ENCODE results near the gene MRPL55. TPM values are rescaled to one million over a fixed set of nuclear protein-coding genes. Genes with fewer than 3 reads are reported as not detected.

MRPL55 gene
- total RNA-seq, 1 donor, result 32.5 TPM

DNA sequence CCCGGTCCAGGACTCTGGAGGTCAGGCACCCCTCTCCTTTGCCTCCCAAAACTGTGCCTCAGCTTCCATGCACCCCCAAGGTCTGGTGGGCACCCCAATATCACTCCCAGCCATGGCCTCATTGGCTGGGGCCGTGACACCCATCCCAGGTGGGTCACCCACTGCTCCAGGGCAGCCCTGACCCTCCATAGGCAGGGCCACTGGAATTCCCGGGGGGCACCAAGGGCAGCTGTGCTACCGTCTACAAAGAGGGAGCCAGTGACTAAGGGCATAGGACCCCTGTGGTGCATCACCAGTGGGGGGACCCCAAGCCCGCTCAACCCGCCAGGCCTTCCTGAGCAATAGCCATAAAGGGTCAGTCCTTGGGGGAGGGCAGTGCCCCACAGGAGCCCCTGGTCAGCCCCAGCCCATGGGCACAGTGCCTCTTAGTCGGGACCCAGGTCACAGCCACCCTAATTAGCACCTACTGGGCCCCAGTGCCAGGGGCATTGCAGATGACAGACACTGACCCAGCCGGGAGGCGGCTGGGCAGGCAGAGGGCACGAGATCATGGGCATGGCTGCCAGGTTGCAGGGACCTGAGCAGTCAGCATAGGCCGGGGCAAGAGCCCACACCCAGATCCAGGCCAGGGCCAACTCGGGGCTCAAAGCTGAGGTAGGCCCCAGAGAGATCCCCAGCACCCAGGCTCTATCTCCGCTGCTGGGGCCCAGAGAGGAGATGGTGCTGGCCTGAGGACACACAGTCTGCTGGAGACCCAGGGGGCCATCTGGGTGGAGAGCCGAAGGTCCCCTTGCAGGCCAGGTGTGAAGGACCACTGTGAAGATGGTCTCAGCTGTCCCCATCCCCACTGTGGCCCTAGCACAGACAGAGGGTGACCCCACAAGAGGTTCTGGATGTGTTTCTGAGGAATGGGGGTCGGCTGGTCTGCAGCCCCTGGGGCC, 45.6 kb downstream of the MRPL55 start:
- DNase-seq (ENCODE audit: low read depth), result no peak
- no peak overlapping the region for H3K4me3 ChIP-seq (ENCODE audit: low read depth, low read length)
- TF ChIP-seq, protein P1, sequence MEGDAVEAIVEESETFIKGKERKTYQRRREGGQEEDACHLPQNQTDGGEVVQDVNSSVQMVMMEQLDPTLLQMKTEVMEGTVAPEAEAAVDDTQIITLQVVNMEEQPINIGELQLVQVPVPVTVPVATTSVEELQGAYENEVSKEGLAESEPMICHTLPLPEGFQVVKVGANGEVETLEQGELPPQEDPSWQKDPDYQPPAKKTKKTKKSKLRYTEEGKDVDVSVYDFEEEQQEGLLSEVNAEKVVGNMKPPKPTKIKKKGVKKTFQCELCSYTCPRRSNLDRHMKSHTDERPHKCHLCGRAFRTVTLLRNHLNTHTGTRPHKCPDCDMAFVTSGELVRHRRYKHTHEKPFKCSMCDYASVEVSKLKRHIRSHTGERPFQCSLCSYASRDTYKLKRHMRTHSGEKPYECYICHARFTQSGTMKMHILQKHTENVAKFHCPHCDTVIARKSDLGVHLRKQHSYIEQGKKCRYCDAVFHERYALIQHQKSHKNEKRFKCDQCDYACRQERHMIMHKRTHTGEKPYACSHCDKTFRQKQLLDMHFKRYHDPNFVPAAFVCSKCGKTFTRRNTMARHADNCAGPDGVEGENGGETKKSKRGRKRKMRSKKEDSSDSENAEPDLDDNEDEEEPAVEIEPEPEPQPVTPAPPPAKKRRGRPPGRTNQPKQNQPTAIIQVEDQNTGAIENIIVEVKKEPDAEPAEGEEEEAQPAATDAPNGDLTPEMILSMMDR (IDR thresholded peaks at IDR 0.05; ENCODE audit: insufficient read depth, low read length), result no peak

GRCh38 chr1:228062812-228063211, 46.3 kb downstream of the MRPL55 start:
- TF ChIP-seq, protein P1 (IDR thresholded peaks at IDR 0.05; ENCODE audit: insufficient read depth, low read length), result no peak

DNA sequence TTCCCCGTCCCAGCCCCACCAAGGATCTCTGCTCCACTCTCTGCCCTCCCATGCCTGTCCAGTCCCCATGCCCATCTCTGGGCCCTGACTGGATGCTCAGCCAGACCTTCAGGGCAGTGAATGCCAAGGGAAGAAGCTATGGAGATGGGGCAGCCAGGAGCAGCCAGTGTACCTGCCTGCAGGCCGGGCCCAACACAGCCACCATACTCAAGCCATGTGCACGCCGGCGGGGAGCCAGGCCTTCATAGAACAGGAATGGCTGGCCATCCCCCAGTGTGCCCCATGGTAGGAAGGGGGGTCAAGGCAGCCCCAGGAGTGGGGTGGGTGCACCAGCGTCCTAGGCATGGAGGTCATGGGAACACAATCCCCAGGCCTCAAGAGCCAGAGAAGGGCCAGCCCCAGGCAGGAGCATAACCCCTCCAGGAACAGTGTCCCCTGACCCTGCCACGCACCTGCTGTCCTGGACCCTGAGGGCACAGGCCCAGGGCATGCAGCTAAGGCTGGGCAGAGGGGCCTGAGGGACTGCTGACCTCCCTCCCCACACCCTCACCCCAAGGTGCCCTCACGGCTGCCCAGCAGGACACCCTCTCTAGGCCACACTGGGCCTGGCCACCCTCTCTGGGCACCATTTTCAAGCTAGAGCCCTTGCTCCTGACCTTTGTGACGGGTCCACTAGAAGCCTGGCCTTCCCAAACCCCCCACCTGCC, 46.9 kb downstream of the MRPL55 start:
- DNase-seq (ENCODE audit: low read depth), result no peak

More at GRCh38 chr1:228062812-228063211, 46.3 kb downstream of the MRPL55 start:
- no peak overlapping the region for H3K4me3 ChIP-seq (ENCODE audit: low read depth, low read length)
- no peak for DNase-seq (ENCODE audit: low read depth)

GRCh38 chr1:228061411-228062084, 47.6 kb downstream of the MRPL55 start:
- no peak for DNase-seq (ENCODE audit: low read depth)
- H3K4me3 ChIP-seq (ENCODE audit: low read depth, low read length), result no peak overlapping the region
- TF ChIP-seq, protein P1 (IDR thresholded peaks at IDR 0.05; ENCODE audit: insufficient read depth, low read length), result no peak

More for the DNA sequence above, 46.9 kb downstream of the MRPL55 start:
- TF ChIP-seq, protein P1 (IDR thresholded peaks at IDR 0.05; ENCODE audit: insufficient read depth, low read length), result no peak
- no peak overlapping the region for H3K4me3 ChIP-seq (ENCODE audit: low read depth, low read length)

- peak; percentile 16 for DNase-seq (ENCODE audit: low read depth)
- TF ChIP-seq, protein P1 (IDR thresholded peaks at IDR 0.05; ENCODE audit: insufficient read depth, low read length), result no peak
- no peak overlapping the region for H3K4me3 ChIP-seq (ENCODE audit: low read depth, low read length)
These were observed 48.5 kb downstream of the MRPL55 start for GRCh38 chr1:228060458-228061190.

Data from fibroblast of the aortic adventitia (primary cell).